ENCODE results near the gene FAM120B.
"Not testable (repeated sequence)": the region's sequence is repeated elsewhere in the genome, so short reads cannot be mapped to it uniquely, and the experiment has no call there.

The FAM120B gene

GRCh38 chr6:170385506-170385905 is 78.9 kb downstream of the FAM120B start:
- DNase-seq (ENCODE audit: low read depth, low spot score) = no peak

DNA sequence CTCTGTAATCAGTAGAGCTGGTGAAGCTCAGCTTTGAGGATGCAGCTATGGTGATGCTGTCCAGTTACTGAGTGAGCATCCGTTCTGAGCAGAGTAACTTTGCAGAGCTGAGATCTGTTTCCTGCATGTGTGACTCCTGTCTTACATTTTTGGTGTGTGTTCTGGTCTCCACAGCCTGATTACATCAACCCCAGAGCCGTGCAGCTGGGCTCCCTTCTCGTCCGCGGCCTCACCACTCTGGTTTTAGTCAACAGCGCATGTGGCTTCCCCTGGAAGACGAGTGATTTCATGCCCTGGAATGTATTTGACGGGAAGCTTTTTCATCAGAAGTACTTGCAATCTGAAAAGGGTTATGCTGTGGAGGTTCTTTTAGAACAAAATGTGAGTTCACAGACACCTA is 81.6 kb downstream of the FAM120B start:
- DNase-seq (ENCODE audit: low read depth, low spot score) = no peak

- no peak for DNase-seq (ENCODE audit: low read depth, low spot score)
Measured at GRCh38 chr6:170393033-170393432, 86.5 kb downstream of the FAM120B start.

DNA sequence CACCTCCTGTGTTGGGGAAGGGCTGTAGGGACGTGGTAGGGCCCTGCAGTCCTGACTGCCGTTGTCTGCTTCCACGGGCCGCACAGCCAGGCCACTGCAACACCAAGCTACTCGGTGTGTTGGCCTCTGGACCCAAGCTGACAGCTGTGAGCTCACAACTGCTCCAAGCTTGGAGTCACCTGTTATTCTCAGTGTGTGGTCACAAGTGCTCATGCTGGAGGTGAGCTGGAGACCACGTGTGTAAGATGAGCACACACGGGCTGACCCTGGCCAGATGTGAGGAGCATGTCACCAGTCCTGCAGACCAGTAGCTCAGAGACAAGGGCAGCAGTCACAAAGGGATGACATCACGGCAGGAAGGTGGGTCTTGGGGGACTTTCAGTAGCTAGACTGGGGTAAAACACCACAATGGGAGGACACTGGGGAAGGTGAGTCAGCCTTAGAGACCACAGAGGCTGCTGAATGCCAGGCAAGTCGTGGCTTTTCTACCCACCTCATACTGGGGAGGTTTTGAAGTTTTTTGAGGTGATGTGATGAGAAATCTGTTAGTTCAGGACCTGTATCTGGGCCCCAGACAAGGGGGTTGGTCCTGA is 87.3 kb downstream of the FAM120B start:
- DNase-seq (ENCODE audit: low read depth, low spot score) = no peak

- DNase-seq (ENCODE audit: low read depth, low spot score) = no peak
Measured at GRCh38 chr6:170394980-170395379, 88.4 kb downstream of the FAM120B start.

- DNase-seq (ENCODE audit: low read depth, low spot score) = not testable (repeated sequence)
Measured at GRCh38 chr6:170398743-170399369, 92.3 kb downstream of the FAM120B start.

DNA sequence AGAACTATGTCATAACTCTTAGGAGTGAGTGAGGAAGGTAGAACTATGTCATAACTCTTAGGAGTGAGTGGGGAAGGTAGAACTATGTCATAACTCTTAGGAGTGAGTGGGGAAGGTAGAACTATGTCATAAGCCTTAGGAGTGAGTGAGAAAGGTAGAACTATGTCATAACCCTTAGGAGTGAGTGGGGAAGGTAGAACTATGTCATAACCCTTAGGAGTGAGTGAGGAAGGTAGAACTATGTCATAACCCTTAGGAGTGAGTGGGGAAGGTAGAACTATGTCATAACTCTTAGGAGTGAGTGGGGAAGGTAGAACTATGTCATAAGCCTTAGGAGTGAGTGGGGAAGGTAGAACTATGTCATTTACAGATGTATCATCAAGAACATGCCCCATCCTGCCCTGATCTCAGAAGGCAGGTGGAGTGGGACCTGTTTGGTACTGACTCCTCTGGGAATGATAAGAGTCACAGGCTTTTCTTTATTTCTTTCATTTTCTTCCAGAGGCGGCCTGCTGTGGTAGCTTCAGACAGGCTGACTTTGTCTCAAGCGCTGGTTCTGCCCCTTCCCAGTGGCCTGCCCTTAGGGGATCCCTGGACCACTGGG is 93.5 kb downstream of the FAM120B start:
- not testable (repeated sequence) for DNase-seq (ENCODE audit: low read depth, low spot score)

DNA sequence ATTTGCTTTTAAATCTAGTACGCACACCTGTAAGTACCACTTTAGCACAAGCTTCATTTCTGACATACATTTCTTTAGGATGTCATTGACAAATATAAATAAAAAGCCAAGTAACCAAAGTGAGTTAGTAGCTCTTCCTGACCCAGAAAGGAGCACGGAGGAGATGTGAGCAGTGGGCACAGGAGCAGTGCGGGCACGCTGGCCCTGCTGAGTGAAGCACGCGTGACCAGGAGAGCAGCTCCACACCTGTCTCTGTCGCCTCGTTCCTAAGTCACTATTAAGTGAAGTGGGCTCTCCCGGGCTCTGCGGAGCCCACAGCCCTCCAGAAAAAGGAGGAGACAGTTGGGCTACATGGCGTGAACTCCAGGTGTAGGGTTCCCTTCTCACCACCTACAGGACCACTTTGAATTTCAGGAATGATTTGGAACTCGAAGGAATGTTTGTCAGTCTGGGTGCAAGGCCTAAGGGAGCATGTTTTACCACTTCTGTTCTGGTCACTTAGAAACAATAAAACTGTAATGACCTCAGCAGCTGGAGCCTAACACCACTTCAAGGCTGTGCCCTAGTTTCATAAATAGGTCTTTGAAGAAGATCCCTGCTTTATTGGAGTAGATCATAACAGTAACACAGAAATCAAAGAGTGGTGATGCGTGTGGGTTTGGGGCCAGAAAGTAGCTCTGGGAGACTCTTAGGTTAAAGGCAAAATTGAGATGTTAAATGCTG is 95.9 kb downstream of the FAM120B start:
- no peak for DNase-seq (ENCODE audit: low read depth, low spot score)

DNA sequence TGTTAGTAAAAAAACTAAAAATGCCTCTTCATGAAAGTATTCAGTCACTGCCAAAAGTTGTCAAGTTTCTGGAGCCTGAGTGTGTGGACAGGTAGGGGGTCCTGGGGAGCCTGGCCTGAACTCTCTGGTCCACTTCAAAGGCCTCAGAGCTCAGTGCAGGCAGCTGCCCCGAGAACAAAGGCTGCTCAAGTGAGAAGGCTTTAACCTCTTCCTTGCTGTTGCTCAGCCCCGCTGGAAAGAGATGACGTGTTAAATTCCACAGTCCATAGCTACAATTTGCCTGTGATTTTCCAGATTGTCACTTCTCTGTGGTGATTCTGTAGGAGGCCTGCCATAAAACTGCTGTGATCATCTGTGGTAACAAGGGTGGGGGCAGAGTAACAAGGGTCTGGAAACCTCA is 96.9 kb downstream of the FAM120B start:
- peak; percentile 25 for DNase-seq (ENCODE audit: low read depth, low spot score)

DNA sequence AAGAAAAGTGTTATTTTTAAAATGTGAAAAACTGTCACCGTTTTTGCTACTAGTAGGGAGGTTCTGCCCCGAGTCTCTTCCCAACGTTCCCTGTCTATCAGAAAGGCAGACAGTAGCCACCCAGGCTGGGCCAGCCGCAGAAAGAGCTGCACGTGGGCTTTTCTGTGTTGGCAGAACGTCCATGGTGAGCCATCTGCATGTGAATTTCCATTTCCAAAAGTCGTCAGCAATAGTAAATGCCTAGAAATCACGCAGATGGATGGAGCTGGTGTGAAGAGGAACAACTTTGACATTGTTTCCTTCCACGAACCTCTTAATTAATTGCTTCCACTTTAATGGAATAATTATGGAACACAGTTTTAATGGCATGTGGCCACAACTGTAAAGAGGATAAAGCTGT is 97.5 kb downstream of the FAM120B start:
- DNase-seq (ENCODE audit: low read depth, low spot score) = no peak

GRCh38 chr6:170404697-170405096 is 98.1 kb downstream of the FAM120B start:
- DNase-seq (ENCODE audit: low read depth, low spot score) = no peak

- no peak for DNase-seq (ENCODE audit: low read depth, low spot score)
Measured at GRCh38 chr6:170405311-170405975, 98.9 kb downstream of the FAM120B start.

DNA sequence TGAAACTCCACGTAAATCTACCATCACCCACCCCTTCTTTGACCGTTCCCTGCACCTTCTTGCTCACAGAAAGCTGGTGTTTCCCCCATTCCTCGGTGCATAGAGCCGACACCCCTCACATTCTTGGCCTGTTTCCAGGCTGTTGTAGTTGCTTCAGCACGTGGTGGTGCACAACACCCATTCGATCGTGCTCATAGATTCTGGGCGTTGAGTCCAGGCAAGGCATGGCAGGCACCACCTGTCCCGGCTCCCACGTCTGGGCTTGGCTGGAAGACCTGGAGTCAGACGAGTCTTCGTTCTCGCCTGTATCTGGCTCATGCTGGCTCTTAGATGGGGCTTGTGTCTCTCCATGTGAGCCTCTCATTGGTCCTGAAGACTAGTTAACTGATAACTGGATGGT is 100.6 kb downstream of the FAM120B start:
- DNase-seq (ENCODE audit: low read depth, low spot score) = no peak

DNA sequence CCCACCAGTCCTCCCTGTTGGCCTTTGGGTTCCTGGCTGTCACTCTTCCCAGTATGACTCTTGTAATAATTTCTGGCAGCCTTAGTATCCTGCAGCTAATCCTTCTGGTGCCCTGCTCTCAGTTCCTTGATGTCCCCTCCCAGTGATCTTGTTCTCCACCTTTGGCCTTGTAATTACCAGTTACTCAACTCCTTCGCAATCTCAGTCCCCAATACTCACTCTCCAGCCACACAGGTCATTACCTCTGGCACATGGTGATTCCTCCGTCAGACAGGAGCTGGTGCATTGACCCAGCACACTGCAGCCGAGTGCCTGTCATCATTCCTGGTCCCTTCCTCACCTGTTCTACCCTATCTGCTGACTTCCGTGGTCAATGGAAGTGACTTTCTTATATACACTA is 101.4 kb downstream of the FAM120B start:
- DNase-seq (ENCODE audit: low read depth, low spot score) = no peak

- not testable (repeated sequence) for DNase-seq (ENCODE audit: low read depth, low spot score)
Measured at GRCh38 chr6:170409746-170410145, 103.2 kb downstream of the FAM120B start.

- DNase-seq (ENCODE audit: low read depth, low spot score) = no peak
Measured at GRCh38 chr6:170410241-170410640, 103.7 kb downstream of the FAM120B start.

GRCh38 chr6:170415318-170415717 is 108.8 kb downstream of the FAM120B start:
- DNase-seq (ENCODE audit: low read depth, low spot score) = no peak

DNA sequence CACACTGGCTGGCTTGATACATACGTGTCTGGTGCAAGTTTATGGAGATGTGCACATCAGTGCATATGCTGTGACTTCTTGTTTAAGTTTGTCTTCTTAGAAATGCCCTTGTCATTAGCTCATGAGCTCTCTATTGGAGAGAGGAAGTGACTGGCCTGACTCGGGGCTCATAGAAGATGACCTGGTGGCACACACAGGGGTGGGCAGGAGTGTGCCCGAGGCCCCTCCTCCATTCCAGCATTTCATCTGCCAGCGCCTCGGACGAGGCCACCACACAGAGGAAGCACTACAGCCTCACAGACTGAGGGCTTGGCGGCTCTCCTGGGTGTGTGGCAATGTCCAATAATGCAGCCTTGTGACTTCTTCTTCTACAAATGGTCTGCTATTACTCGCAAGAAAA is 109.7 kb downstream of the FAM120B start:
- DNase-seq (ENCODE audit: low read depth, low spot score) = no peak

DNA sequence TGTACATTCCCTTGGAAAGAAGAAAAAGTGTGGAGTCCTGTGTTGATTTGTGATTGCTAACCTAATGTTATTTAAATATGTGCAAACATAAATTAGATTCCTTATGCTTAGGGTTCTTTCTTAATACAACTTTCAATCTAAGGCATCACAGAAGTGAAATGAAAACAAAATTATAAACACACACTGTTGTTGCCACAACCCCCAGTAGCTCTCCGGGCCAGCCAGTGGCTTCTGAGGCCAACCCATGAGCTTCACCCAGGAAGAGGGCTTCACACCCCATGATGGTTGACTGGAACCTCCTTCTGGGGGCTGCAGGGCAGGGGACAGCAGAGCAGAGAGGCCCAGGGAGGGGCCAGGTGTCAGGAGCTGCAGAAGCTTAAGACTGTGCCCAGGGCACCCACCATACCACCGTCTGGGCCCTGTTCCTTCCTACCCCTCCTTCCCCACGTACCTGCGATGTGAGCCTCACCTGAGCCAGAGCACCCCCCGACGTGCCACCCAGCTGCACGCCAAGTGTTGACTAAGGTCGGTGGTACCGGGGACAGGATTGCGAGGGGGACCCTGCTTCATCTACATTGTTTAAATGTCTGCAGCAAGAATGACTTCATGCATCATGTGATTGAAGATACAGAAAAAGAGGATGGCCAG is 110.5 kb downstream of the FAM120B start:
- no peak for DNase-seq (ENCODE audit: low read depth, low spot score)

DNA sequence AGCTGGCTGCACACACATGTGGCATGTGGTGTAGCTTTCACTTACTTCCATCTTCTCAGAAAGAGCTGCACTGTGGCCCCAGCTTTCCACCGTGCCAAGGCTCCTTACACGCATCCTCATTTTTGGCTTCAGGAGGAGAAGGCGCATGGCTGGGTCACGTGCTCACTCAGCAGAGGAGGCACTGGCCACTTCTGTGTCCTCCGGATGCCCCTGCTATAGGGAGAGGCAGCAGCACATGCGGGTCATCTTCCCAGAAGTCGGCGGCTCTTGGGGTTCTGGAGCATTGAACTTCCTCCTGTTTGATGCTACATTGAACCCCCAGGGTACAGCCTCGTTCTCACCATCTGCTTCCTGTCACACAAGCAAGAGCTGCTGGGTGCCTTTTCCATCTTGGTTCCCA is 111.3 kb downstream of the FAM120B start:
- DNase-seq (ENCODE audit: low read depth, low spot score) = no peak

DNA sequence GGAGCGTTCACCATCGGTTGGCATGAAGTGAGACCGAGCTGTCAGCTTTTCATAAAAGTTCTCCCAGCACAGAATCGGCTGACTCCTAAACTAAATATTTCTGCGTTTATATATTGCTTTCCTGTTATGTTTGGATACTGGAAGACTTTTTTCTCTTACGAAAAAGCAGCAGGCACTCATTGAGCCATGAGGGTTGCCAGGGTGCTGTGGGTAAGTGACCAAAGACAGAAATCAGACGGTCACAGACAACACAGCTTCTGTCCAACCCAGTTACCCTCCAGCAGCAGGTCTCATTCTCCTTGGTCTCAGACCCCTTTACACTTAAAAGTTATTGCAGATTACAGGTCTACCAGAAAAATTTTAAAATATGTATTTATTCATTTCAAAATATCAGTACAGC is 113.7 kb downstream of the FAM120B start:
- no peak for DNase-seq (ENCODE audit: low read depth, low spot score)

Measured in iPS DF 19.7 (cell line).